Breast epithelium (tissue), 3 donors: ENCODE results near the gene ZNF583.

Source experiments
- CTCF ChIP-seq, 3 donors: fragments of 450-650 bp; IDR thresholded peaks; one replicate each; pipeline ENCODE4 v1.5.1; 2016 to 2017; ENCODE audit warnings: antibody characterized with exemption in 3 of 3, mild to moderate bottlenecking in 3 of 3, moderate library complexity in 3 of 3
- POLR2A ChIP-seq: fragments of 450-650 bp; IDR thresholded peaks from one replicate; pipeline ENCODE4 v1.6.1; 2016; ENCODE audit warnings: antibody characterized with exemption, mild to moderate bottlenecking, moderate library complexity
- POLR2AphosphoS5 ChIP-seq, 3 donors: sonication (generic); formaldehyde crosslinking; IDR thresholded peaks; one replicate each; pipeline ENCODE4 v1.6.1; 2017; ENCODE audit warnings: antibody characterized with exemption in 3 of 3

- TF ChIP-seq POLR2AphosphoS5 (IDR thresholded peaks at IDR 0.05): no peak
- no peak for TF ChIP-seq POLR2A
- no peak for TF ChIP-seq CTCF (IDR thresholded peaks at IDR 0.05)
Measured at GRCh38 chr19:56356944-56357343, 47.2 kb upstream of the ZNF583 start.
